ENCODE data around the gene CACTIN. TPM values are rescaled to one million over a fixed set of nuclear protein-coding genes. Genes with fewer than 3 reads are reported as not detected.
A peak's percentile ranks its signal among the peaks of the same experiment; 100 is the strongest.
"Not testable (repeated sequence)": the region's sequence is repeated elsewhere in the genome, so short reads cannot be mapped to it uniquely, and the experiment has no call there.

Gene CACTIN
- total RNA-seq, 2 donors from 2014 or later = 38.2 to 52.8 TPM

DNA sequence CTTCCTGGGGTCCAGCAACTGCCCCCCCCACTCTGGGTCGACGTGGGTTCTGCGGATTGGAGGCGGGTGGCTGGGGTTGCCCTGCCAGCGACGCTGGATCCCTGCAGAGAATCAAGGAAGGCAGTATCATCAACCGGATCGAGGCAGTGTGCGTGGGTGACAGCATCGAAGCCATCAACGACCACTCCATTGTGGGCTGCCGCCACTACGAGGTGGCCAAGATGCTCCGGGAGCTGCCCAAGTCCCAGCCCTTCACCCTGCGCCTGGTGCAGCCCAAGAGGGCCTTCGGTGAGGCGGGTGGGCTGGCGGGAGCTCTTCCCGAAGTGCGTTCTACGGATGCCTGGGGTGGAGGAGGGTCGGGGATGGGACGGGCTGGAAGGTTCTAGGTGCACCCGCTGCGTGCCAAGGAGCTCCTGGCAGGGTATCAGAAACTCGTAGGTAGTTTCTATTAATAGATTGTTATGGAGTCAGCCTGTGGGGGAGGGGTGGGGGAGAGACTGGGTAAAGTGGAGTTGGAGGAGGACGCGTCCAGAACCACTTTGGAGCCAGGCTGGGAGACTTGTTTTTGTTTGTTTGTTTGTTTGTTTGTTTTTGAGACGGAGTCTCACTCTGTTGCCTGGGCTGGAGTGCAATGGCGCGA, 39.8 kb downstream of the CACTIN start:
- TF ChIP-seq POLR2A (IDR thresholded peaks at IDR 0.05) = no peak
- TF ChIP-seq, protein P1, sequence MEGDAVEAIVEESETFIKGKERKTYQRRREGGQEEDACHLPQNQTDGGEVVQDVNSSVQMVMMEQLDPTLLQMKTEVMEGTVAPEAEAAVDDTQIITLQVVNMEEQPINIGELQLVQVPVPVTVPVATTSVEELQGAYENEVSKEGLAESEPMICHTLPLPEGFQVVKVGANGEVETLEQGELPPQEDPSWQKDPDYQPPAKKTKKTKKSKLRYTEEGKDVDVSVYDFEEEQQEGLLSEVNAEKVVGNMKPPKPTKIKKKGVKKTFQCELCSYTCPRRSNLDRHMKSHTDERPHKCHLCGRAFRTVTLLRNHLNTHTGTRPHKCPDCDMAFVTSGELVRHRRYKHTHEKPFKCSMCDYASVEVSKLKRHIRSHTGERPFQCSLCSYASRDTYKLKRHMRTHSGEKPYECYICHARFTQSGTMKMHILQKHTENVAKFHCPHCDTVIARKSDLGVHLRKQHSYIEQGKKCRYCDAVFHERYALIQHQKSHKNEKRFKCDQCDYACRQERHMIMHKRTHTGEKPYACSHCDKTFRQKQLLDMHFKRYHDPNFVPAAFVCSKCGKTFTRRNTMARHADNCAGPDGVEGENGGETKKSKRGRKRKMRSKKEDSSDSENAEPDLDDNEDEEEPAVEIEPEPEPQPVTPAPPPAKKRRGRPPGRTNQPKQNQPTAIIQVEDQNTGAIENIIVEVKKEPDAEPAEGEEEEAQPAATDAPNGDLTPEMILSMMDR (IDR thresholded peaks at IDR 0.05) = no peak
- no peak for TF ChIP-seq POLR2AphosphoS5 (IDR thresholded peaks at IDR 0.05)
- Histone ChIP-seq H3K27me3 (replicated peaks; ENCODE audit: insufficient read depth) (no peaks in the 10 kb centered on the region), H3K9me3 (no peaks in the 10 kb centered on the region), H3K4me1 (replicated peaks) (no peaks in the 10 kb centered on the region), H3K4me3 (no peak overlapping the region), H3K36me3 (no peaks in the 10 kb centered on the region), H3K27ac (no peak overlapping the region)
- intact Hi-C loops (cut with DNase I) = no loop called here
- 55% methylated on average over 26 of the region's 31 CpGs for WGBS
- DNase-seq (ENCODE audit: low spot score) = no peak

GRCh38 chr19:3586127-3586626, 40.4 kb downstream of the CACTIN start:
- intact Hi-C loops (cut with DNase I) = no loop called here
- no peaks in the 10 kb centered on the region for H3K9me3 ChIP-seq
- H3K27me3 ChIP-seq (replicated peaks; ENCODE audit: insufficient read depth) = no peaks in the 10 kb centered on the region
- no peak for TF ChIP-seq POLR2AphosphoS5 (IDR thresholded peaks at IDR 0.05)
- TF ChIP-seq, protein P1 (IDR thresholded peaks at IDR 0.05) = peak in 1 of 4 experiments; percentile 25
- no peaks in the 10 kb centered on the region for H3K4me1 ChIP-seq (replicated peaks)
- peak overlapping the region; percentile 12 to 21 for H3K4me3 ChIP-seq
- H3K36me3 ChIP-seq = no peaks in the 10 kb centered on the region
- 29% methylated on average over 16 of the region's 16 CpGs for WGBS
- no peak for DNase-seq (ENCODE audit: low spot score)
- no peak overlapping the region for H3K27ac ChIP-seq

GRCh38 chr19:3585301-3586126, 41.1 kb downstream of the CACTIN start, which contains the start of gene GIPC3:
GIPC3 (plus strand) TSS chr19:3585478; CDS start chr19:3585598, 120 bp downstream.
- no peak for TF ChIP-seq POLR2A (IDR thresholded peaks at IDR 0.05)
- TF ChIP-seq, protein P1 (IDR thresholded peaks at IDR 0.05) = no peak
- no peak for TF ChIP-seq POLR2AphosphoS5 (IDR thresholded peaks at IDR 0.05)
- Histone ChIP-seq H3K27ac (no peak within 1 kb of the TSS), H3K36me3 (no peaks in the 10 kb centered on the region), H3K4me1 (replicated peaks) (no peaks in the 10 kb centered on the region), H3K27me3 (replicated peaks; ENCODE audit: insufficient read depth) (no peaks in the 10 kb centered on the region), H3K4me3 (peak within 1 kb of the TSS; percentile 12 to 21), H3K9me3 (no peaks in the 10 kb centered on the region)
- WGBS = 3% methylated on average over 42 of the region's 84 CpGs
- no peak for DNase-seq (ENCODE audit: low spot score)
- intact Hi-C loops (cut with DNase I) = no loop called here

DNA sequence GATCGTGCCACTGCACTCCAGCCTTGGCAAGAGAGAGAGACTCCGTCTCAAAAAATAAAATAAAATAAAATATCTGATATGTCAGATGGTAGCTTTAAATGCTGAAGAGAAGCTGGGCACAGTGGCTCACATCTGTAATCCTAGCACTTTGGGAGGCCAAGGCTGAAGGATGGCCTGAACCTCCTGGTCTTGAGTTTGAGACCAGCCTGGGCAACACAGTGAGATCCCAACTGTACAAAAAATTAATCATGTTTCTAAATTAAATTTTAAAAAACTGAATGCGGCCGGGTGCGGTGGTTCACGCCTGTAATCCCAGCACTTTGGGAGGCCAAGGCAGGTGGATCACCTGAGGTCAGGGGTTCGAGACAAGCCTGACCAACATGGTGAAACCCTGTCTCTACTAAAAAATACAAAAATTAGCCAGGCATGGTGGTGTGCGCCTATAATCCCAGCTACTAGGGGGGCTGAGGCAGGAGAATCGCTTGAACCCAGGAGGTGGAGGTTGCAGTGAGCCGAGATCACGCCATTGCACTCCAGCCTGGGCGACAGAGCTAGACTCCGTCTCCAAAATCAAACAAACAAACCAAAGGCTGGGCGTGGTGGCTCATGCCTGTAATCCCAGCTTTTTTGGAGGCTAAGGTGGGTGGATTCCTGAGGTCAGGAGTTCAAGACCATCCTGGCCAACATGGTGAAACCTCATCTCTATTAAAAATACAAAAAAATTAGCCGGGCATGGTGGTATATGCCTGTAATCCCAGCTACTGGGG, 42.4 kb downstream of the CACTIN start:
- H3K9me3 ChIP-seq; H3K27ac ChIP-seq; H3K36me3 ChIP-seq; H3K4me1 ChIP-seq (replicated peaks); H3K4me3 ChIP-seq; H3K27me3 ChIP-seq (replicated peaks; ENCODE audit: insufficient read depth); intact Hi-C loops (cut with DNase I); DNase-seq (ENCODE audit: low spot score): not testable (repeated sequence)
- WGBS = 84% methylated on average over 15 of the region's 15 CpGs

DNA sequence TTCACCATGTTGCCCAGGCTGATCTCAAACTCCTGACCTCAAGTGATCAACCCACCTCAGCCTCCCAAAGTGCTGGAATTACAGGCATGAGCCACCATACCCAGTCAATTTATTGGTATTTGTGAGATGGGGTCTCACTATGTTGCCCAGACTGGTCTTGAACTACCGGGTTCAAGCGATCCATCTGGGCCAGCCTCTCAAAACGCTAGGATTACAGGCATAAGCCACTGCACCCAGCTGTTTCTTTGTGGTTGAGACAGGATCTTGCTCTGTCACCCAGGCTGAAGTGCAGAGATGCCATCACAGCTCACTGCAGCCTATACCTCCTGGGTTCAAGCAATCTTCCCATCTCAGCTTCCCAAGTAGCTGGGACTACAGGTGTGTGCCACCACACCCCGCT, 44.8 kb downstream of the CACTIN start:
- H3K27me3 ChIP-seq (replicated peaks; ENCODE audit: insufficient read depth); intact Hi-C loops (cut with DNase I); H3K4me1 ChIP-seq (replicated peaks); H3K4me3 ChIP-seq; DNase-seq (ENCODE audit: low spot score); H3K27ac ChIP-seq; H3K9me3 ChIP-seq; H3K36me3 ChIP-seq: not testable (repeated sequence)
- 93% methylated on average over 4 of the region's 4 CpGs for WGBS
